GM21529 (cell line): Measurements from ENCODE around the gene SPPL2C.

Experiments used
- ATAC-seq: cut with Tn5 transposase; IDR thresholded peaks from one replicate; pipeline ENCODE4 v1.9.1; 2021; ENCODE audit not compliant: unreplicated experiment

SPPL2C gene

DNA sequence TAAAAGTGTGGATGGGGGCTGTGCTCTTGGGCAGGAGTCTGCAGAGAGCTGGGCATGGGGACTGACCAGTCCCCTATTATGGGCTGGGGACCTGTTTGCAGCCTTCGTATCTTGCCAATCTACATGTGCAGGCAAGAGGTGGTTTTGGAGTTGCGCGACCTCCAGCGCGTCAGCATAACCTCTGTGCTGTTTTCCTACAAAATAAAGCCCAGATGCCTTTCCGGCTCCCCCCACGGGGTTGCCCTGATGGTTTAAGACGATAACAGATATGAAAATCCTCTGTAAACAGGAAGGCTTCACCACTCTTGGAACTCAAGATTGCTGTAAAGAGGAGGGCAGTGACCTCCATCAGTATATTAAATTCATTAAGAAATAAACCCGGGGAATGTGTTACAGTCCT is 16.5 kb upstream of the SPPL2C start:
- no peak for ATAC-seq

DNA sequence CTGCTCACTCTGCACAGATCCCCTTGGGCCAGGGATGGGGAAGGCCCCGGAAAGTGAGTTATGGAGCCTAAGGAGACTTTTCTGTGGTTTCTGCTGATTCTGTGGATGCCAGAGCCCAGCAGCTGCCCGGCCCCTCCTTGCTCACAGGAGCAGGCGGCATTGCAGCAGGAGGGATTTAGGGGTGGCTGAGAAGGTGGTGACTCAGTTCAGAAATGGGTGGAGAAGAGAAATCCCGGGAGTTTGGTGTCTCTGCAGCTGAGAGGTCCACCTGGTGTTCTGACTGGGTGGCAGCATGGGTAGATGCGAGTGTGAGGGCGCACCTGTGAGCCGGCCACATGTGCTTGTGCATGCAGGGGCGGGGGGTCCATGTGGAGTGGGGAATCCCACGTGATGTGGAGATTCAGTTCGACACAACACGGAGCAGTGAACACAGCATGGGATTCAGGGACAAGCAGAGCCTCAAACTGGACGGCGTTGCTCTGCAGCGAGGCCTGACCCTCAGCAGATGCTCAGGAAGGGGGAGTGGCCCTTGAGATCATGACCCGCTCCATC is 16.0 kb upstream of the SPPL2C start:
- no peak for ATAC-seq

DNA sequence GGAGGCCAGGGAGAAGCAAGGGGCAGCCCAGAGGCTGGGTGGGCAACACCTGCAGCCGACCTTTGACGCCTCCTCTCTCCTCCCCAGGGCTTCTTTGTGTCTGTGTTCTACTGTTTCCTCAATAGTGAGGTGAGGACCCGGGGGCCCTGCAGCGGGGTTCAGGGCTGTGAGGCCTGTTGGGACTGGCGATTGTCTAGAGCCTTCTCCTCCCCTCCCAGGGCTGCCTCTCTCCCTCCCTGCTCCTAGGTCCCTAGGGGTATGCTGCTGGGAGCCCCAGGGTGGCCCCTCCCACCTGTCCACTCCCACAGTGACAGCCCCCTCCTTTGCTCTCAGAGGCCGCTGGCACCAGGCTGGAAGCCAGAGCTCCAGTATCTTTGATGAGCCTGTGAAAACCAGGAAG is 10.8 kb upstream of the SPPL2C start:
- ATAC-seq, result no peak

DNA sequence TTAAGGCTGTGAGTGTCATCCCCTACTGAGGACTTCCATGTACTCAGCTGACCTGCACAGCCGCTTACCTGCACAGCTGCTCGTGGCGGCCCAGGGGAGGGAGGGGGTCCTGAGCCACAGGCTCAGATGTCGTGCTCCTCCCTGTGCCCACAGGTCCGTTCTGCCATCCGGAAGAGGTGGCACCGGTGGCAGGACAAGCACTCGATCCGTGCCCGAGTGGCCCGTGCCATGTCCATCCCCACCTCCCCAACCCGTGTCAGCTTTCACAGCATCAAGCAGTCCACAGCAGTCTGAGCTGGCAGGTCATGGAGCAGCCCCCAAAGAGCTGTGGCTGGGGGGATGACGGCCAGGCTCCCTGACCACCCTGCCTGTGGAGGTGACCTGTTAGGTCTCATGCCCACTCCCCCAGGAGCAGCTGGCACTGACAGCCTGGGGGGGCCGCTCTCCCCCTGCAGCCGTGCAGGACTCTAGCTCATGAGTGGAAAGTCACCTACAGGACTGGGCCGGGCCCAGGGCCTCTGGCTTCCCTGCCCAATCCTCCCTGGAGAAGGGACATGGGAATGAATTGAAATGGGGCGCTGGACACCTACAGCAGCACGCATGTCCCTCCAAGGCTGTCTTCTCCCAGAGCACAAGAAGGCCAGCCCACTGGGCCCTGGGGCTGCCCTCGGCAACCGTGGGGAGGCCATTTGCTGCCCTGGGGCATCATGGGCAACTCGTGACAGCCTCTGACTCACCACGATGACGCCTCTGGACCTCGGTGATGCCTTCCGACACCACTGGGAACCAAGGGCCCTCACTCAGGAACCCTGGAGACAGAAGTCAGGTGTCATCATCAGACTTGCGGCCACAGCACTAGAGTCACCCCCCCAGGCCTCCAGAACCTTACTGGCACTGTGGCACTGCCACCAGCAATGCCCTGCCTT is 9.9 kb upstream of the SPPL2C start:
- ATAC-seq, result no peak

DNA sequence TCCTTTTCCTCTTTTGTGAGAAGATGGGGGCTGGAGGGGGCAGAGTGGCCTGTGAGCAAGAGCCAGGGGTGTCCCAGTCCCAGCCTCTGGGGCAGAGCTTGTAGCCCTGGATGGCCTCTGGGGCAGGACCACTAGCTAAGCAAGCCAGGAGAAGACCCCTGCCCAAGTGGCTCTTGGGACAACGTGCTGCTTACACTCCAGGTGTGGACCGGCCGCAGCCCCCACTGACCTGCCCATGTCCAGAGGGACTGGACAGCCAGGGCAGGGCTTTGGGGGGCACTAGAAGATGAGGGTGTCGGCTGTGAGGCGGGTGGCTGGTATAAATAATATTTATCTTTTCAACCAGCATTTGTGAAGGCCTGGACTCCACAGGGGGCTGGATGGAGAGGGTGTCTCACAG is 9.2 kb upstream of the SPPL2C start:
- no peak for ATAC-seq

DNA sequence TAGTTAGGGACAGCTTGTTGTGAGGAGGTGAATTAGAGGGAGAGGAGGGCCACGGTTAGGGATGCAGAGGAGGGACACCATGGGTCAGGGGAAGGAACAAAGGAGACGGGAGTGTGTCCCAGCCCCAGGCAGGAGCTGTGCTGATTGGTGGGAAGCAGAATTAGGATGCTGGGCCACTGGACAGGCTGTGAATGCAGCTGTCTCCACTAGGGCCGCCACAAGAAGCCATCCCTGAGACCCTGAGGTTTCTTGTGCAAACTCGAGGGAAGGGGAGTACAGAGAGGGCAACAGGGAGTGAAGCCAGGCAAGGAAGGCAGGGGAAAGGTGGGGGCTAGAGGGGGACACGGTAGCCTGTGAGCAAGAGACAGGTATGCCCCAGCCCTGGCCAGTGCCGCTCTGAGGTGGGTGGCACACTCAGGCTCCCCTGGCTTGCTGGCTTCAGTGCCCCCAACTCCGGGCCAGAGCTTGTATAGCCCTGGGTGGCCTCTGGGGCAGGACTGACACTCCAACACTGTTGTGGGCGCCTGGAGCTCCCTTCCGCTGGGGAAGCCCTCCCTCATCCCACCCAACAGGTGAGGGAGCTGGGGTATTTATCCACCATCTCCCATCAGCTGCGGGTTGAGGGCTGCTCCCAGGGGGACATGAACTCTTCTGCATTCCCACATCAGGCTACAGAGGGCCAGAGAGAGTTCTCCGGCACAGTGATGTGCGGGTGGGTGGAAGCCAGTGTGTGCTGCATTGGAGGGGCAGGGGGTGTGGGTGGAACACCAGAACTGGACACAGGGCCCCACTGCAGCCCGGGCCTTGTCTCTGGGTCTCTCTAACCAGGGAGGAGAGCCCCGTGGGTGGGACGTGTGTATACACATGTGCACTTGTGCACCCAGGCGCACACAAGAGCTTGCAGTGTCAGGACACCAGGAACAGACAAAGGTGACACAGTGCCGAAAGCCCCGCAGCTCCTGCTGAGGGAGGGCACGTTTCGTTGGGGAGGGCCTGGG is 8.3 kb upstream of the SPPL2C start:
- ATAC-seq, result no peak

DNA sequence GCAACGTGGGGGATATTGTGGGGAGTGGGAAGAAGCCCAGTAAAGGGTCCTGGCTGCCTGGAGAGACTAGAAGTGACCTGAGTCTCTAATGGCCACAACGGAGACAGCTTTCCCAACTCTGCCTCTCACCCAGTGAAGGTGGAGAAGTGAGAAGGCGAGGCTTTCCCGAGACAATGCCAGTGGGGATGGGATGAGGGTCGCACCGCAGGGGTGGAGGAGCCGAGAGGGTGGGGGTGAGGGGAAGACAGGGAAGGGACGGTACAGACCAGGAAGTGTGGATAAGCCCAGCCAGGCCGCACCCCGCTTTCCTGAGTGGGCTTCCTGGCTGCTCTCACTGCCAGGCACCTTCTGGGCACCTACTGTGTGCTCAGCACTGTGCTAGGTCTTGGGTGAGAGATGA is 7.5 kb upstream of the SPPL2C start:
- ATAC-seq, result no peak

DNA sequence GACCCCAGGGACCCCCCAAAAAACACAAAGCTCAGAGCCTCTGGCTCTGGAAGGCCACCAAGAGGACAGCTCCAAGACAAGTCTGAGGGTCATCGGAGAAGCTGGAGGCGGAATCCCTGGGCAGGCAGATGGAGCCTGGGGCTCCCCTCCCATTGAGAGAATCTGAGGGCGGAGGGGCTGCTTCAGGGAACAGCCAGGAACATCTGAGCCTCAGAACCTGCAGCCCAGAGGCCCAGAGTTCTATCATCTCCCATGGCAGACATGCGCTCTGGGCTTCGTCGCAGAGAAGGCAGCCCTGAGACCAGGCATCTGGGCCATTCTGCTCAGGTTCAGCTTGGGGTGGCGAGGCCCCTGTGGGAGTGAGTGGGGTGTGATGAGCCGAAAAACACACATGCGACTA is 7.1 kb upstream of the SPPL2C start:
- no peak for ATAC-seq

DNA sequence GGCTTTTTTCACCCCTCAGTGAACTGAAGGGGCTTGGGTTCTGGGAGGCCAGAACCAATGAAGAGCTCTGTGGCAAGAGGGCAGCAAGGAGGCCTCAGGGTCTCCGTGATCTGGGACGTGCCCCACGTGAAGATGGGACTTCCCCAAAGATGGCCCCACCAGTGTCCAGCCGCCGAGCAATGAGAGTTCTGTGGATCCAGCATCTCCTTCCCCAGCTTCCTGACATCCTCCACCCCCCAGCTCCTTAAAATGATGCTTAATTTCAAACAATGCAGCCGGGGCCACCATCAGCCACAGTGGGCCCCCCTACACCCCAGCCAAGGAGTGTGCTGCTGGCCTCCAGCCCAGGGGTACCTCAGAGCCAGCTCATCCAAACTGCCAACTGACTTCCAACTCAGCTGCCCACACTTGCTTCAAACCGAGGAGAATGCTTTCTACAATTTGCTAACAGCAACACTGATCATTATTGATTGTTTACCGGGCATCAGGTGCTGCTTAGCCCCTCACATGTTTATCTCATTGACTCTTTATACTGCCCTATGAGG is 5.9 kb upstream of the SPPL2C start:
- no peak for ATAC-seq

DNA sequence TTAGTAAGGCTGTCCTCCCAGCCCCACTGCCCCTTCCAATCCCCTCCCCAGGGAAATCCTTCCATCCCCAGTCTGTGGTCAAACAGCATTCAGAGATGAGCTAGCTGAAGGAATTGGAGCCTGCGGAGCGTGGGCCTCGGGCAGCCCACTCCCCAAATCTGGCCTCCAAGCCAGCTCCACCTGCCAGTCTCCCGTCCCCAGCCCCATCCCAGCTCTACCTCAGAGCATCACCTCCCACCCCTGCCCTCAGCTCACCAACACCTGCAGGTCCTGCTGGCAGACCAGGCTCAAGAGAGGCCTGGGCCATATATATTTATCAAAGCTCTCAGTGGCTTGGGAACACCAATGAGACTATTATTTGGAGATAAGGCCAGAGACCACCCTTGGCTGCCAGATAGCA is 5.2 kb upstream of the SPPL2C start:
- no peak for ATAC-seq

DNA sequence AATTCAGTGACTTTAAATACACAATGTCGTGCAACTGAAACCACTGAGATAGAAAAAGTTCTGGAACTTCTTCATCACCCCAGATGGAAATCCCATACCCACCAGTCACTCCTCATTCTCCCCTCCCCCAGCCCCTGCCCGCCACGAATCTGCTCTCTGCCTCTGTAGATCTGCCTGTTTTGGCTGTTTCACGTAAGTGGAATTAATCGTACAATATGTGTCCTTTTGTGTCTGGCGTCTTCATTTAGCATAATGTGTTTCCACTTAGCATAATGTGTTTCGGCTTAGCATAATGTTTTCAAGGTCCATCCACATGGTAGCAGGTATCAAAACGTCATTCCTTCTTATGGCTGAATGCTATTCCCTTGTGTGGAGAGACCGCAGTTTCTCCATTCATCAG is 3.5 kb upstream of the SPPL2C start:
- ATAC-seq, result no peak

DNA sequence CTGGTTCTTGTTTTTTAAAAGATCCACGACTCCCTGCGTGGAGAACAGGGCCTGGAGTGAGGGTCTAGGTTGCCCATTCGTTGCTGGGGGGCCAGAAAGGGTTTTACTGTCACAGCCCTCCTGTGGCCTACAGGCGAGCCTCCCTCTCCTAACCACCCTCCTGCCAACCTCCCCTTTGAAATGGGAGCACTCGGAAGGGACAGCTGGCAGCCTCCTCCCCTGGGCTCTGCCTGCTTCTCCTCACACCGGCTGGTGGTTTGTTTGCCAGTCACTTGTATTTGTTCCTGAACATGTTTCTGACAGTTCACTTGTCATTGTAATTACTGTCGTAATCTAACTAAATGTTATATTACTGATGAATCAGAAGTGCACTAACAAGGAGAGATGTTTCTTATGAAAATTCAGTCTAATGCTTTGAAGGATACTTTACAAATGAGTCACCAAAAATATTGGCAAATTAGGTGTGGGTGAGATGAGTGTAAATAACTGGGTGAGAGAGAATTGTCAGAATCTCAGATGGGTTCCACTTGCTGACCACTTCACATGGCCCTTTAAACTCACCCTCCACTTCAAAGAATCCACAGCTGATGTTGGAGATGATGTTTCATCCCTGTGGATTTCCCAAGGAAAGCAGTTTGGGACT is 2.7 kb upstream of the SPPL2C start:
- no peak for ATAC-seq

DNA sequence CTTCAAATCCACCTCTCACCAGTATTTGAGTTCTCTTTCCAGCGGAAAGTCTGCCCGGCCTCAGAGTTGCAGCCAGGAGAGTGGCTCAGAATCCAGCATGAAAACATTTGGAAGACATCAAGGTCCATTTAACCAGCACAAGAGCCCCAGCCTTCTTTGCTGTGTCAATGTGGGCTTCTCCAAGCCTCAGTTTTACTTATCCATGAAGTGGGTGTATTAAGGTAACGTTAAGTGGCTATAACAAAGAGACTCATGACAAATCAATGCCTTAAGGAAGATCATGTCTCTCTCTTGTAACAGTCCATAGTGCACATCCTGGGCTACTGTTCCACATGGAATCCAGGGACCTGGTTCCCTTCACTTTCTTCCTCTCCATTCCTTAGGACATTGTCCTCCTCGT is 959 bp upstream of the SPPL2C start:
- no peak for ATAC-seq

DNA sequence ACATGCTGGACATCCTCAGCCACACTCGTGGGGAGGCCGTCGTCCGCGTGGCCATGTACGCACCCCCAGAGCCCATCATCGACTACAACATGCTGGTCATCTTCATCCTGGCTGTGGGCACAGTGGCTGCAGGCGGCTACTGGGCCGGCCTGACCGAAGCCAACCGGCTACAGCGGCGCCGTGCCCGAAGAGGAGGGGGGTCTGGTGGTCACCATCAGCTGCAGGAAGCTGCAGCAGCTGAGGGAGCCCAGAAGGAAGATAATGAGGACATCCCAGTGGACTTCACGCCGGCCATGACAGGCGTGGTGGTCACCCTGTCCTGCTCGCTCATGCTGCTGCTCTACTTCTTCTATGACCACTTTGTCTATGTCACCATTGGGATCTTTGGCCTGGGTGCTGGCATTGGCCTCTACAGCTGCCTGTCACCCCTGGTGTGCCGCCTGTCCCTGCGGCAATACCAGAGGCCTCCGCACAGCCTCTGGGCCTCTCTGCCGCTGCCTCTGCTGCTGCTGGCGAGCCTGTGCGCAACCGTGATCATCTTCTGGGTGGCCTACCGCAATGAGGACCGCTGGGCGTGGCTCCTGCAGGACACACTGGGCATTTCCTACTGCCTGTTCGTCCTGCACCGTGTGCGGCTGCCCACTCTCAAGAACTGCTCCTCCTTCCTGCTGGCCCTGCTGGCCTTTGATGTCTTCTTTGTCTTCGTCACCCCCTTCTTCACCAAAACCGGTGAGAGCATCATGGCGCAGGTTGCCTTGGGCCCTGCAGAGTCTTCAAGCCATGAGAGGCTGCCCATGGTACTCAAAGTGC is 900 bp downstream of the SPPL2C start:
- no peak for ATAC-seq

DNA sequence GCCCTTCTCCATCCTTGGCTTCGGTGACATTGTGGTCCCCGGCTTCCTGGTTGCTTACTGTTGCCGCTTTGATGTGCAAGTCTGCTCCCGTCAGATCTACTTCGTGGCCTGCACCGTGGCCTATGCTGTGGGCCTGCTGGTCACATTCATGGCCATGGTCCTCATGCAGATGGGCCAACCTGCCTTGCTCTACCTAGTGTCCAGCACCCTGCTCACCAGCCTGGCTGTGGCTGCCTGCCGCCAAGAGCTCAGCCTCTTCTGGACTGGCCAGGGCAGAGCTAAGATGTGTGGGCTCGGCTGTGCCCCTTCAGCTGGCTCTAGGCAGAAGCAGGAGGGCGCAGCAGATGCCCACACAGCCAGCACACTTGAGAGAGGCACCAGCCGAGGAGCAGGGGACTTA is 1.5 kb downstream of the SPPL2C start:
- no peak for ATAC-seq

DNA sequence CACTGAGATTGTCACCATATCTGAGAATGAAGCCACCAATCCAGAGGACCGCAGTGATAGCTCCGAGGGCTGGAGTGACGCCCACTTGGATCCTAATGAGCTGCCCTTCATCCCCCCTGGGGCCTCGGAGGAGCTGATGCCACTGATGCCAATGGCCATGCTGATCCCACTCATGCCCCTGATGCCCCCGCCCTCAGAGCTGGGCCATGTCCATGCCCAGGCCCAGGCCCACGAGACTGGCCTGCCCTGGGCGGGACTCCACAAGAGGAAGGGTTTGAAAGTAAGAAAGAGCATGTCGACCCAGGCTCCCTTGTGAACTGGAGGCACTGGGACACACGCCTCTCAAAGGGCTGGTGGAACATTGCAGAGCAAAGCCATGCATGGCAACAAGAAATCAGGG is 2.0 kb downstream of the SPPL2C start:
- ATAC-seq, result no peak

DNA sequence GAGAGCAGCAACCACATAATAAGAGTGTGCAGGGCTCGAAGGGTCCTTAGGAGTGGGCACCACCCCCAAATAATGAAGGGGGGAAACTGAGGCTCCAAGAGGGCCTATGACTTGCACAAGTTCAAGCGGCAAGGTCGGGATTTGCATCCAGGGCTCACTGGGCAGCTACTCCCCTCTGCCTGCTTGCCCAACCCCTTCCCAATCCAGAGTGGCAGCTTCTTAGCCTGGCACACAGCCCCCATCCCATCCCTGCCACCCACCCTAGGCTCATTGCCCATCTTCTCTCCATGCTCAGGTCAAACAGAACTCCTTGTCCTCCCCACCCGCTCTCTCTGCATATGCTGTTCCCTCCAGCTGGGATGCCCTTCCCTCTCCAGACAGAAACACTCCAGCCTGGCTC is 2.4 kb downstream of the SPPL2C start:
- ATAC-seq, result no peak

DNA sequence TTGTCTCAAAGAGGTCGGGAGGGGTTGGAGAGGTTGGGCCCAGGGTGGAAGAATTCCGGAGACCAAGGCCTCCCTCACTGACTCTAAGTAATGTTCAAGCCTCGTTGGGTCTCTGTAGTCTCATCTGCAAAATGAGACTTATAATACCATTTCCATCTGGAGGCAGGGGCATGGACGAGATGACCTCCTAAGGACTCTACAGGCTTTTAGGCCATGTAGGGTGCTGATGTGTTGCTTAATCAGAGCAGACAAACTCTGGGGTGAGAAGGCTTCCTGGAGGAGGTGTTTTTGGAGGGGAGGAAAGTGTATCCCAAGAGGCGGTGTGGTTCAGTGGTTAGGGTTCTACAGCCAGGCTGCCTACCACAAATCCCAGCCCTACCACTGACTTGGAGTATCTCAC is 3.1 kb downstream of the SPPL2C start:
- ATAC-seq, result no peak

DNA sequence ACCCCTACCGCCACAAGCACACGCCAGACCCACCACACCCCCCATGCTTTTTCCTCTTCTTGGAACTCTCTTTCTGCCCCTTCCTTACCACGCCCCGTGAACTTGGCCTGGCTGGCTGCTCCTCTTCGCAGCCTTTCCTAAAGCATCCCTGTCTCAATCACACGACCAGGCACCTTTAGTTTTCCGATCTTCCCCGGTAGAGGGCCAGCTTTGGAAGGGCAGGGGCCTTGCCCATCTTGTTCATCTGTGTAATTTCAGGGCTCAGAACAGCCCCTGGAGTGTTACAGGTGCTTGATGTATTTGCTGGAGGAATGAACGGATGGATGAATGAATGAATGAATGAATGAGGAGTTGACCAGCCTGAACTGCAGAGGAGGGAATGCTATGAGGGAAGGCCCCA is 3.7 kb downstream of the SPPL2C start:
- no peak for ATAC-seq
